HG03045 (cell line): ENCODE measurements around the gene PPM1E.

Experiments
- ATAC-seq: cut with Tn5 transposase; IDR thresholded peaks from one replicate; pipeline ENCODE4 v1.9.1; 2021; ENCODE audit warnings: mild to moderate bottlenecking, moderate library complexity; ENCODE audit not compliant: unreplicated experiment

PPM1E gene

GRCh38 chr17:58993311-58993710 lies 237.7 kb downstream of the PPM1E start:
- no peak for ATAC-seq

- ATAC-seq = no peak
These were observed 239.7 kb downstream of the PPM1E start for GRCh38 chr17:58995247-58995940.

- no peak for ATAC-seq
These were observed 241.3 kb downstream of the PPM1E start for GRCh38 chr17:58996968-58997367.

- ATAC-seq = no peak
These were observed 242.3 kb downstream of the PPM1E start for GRCh38 chr17:58997756-58998553.

- ATAC-seq = no peak
These were observed 243.2 kb downstream of the PPM1E start for GRCh38 chr17:58998871-58999270.

GRCh38 chr17:58999500-58999899 lies 243.8 kb downstream of the PPM1E start:
- ATAC-seq = no peak

GRCh38 chr17:59000022-59000421 lies 244.4 kb downstream of the PPM1E start:
- ATAC-seq = no peak

GRCh38 chr17:59001158-59001814 lies 245.6 kb downstream of the PPM1E start:
- peak; percentile 92 for ATAC-seq

- ATAC-seq = no peak
These were observed 246.5 kb downstream of the PPM1E start for GRCh38 chr17:59002126-59002525.

GRCh38 chr17:59002848-59003247 lies 247.2 kb downstream of the PPM1E start:
- no peak for ATAC-seq

- ATAC-seq = no peak
These were observed 248.2 kb downstream of the PPM1E start for GRCh38 chr17:59003860-59004259.

GRCh38 chr17:59004338-59005111 lies 248.9 kb downstream of the PPM1E start:
- ATAC-seq = no peak

GRCh38 chr17:59007995-59008394 lies 252.3 kb downstream of the PPM1E start:
- no peak for ATAC-seq

- ATAC-seq = no peak
These were observed 253.1 kb downstream of the PPM1E start for GRCh38 chr17:59008737-59009136.

GRCh38 chr17:59010026-59010425 lies 254.4 kb downstream of the PPM1E start:
- no peak for ATAC-seq

- ATAC-seq = no peak
These were observed 256.3 kb downstream of the PPM1E start for GRCh38 chr17:59011975-59012374.

GRCh38 chr17:59018019-59018418 lies 262.4 kb downstream of the PPM1E start:
- ATAC-seq = no peak

- ATAC-seq = no peak
These were observed 269.3 kb downstream of the PPM1E start for GRCh38 chr17:59024916-59025315.

- ATAC-seq = no peak
These were observed 270.7 kb downstream of the PPM1E start for GRCh38 chr17:59026176-59026939.

GRCh38 chr17:59027750-59028149 lies 272.1 kb downstream of the PPM1E start:
- no peak for ATAC-seq
